Measurements from ENCODE around the gene GET3.

Gene GET3

GRCh38 chr19:12777217-12778016 is 40.1 kb downstream of the GET3 start:
- H3K4me3 ChIP-seq (ENCODE audit: low read depth in 1 of 2, low read length in 2 of 2) = peak overlapping the region; percentile 34 to 63; a peak in 3 of 4 replicates
- peak overlapping the region; percentile 63 for H3K9ac ChIP-seq (ENCODE audit: low read depth, low read length)
- no peaks in the 10 kb centered on the region for H3K79me2 ChIP-seq (ENCODE audit: insufficient read depth, low read length)
- no peak for TF ChIP-seq EZH2 (IDR thresholded peaks at IDR 0.05; ENCODE audit: borderline replicate concordance, low read depth, low read length, severe bottlenecking)
- TF ChIP-seq, protein P1, sequence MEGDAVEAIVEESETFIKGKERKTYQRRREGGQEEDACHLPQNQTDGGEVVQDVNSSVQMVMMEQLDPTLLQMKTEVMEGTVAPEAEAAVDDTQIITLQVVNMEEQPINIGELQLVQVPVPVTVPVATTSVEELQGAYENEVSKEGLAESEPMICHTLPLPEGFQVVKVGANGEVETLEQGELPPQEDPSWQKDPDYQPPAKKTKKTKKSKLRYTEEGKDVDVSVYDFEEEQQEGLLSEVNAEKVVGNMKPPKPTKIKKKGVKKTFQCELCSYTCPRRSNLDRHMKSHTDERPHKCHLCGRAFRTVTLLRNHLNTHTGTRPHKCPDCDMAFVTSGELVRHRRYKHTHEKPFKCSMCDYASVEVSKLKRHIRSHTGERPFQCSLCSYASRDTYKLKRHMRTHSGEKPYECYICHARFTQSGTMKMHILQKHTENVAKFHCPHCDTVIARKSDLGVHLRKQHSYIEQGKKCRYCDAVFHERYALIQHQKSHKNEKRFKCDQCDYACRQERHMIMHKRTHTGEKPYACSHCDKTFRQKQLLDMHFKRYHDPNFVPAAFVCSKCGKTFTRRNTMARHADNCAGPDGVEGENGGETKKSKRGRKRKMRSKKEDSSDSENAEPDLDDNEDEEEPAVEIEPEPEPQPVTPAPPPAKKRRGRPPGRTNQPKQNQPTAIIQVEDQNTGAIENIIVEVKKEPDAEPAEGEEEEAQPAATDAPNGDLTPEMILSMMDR (IDR thresholded peaks at IDR 0.05; ENCODE audit: borderline replicate concordance, extremely low read depth, low read length, poor library complexity, severe bottlenecking) = peak; percentile 98
- peak overlapping the region; percentile 90 for H3K4me2 ChIP-seq (ENCODE audit: insufficient read depth, low read length)
- no peaks in the 10 kb centered on the region for H3K9me3 ChIP-seq (ENCODE audit: insufficient read depth, low read length, severe bottlenecking)
- H3K27me3 ChIP-seq (ENCODE audit: insufficient read depth, low read length, poor library complexity) = no peaks in the 10 kb centered on the region
- ATAC-seq (ENCODE audit: insufficient read depth, low read depth) (peak; percentile 62), DNase-seq (peak; percentile 87)
- peak overlapping the region; percentile 80 for H3K27ac ChIP-seq (ENCODE audit: low read length)
- peak overlapping the region; percentile 78 for H2AFZ ChIP-seq (ENCODE audit: low read depth, low read length)
- H3K36me3 ChIP-seq (ENCODE audit: insufficient read depth, low read length) = no peaks in the 10 kb centered on the region
- no peaks in the 10 kb centered on the region for H4K20me1 ChIP-seq (ENCODE audit: insufficient read depth, low read length)
- peaks cover 52% of the 10 kb centered on the region for H3K4me1 ChIP-seq (ENCODE audit: insufficient read depth, low read length)

DNA sequence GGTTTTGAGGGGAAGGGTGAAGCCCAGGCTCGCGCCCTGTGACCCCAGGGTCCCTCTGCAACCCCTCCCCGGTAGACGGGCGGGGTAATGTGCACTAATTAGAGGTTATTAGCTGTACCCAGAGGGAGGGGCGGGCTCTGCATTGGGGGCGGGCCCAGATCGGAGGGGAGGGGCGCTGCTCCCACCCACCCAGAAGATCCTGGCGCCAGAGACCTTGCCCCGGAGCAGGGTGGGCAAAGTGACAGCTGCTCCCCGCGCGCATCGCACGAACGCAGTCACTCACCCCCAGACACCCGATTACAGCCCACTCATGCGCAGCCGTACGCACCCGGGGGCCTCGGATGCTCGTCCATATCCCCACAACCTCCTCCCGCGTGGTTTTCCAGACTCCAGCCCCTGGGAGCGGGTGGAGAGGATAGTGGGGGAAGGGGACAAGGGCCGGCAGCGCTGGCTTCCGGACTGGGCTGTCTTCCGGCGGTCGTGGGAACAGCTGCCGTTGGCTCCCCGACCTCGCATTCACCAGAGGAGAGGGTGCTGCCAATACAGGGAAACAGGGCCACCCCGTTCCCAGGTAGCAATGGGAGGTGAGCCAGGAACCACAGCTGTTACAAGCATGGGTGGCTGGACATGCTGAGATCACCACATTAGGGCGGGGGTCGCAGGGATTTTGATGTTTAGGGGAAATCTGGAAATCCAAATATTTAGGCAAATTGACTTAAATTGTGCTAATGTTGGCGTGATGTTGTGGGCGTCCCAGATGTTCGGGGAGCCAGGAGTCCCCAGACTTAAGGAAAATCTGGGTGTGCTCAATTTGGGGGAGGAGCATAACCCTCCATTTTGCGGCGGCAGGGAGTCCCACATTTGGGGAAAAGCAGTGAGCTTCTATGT is 41.0 kb downstream of the GET3 start:
- Histone ChIP-seq H3K4me2 (ENCODE audit: insufficient read depth, low read length) (peak overlapping the region; percentile 90), H3K9ac (ENCODE audit: low read depth, low read length) (peak overlapping the region; percentile 63), H3K79me2 (ENCODE audit: insufficient read depth, low read length) (no peaks in the 10 kb centered on the region), H3K27me3 (ENCODE audit: insufficient read depth, low read length, poor library complexity) (no peaks in the 10 kb centered on the region), H3K27ac (ENCODE audit: low read length) (peak overlapping the region; percentile 80), H2AFZ (ENCODE audit: low read depth, low read length) (peak overlapping the region; percentile 78), H3K9me3 (ENCODE audit: insufficient read depth, low read length, severe bottlenecking) (no peaks in the 10 kb centered on the region), H3K4me3 (ENCODE audit: low read depth in 1 of 2, low read length in 2 of 2) (peak overlapping the region; percentile 34 to 63), H4K20me1 (ENCODE audit: insufficient read depth, low read length) (no peaks in the 10 kb centered on the region), H3K36me3 (ENCODE audit: insufficient read depth, low read length) (no peaks in the 10 kb centered on the region), H3K4me1 (ENCODE audit: insufficient read depth, low read length) (peaks cover 61% of the 10 kb centered on the region)
- peak; percentile 41 for ATAC-seq (ENCODE audit: insufficient read depth, low read depth)
- TF ChIP-seq, protein P1 (IDR thresholded peaks at IDR 0.05; ENCODE audit: borderline replicate concordance, extremely low read depth, low read length, poor library complexity, severe bottlenecking) = no peak
- TF ChIP-seq EZH2 (IDR thresholded peaks at IDR 0.05; ENCODE audit: borderline replicate concordance, low read depth, low read length, severe bottlenecking) = no peak
- peak; percentile 78 for DNase-seq

GRCh38 chr19:12778905-12779161 is 41.5 kb downstream of the GET3 start:
- TF ChIP-seq, protein P1 (IDR thresholded peaks at IDR 0.05; ENCODE audit: borderline replicate concordance, extremely low read depth, low read length, poor library complexity, severe bottlenecking) = no peak
- peaks cover 66% of the 10 kb centered on the region for H3K4me1 ChIP-seq (ENCODE audit: insufficient read depth, low read length)
- ATAC-seq (ENCODE audit: insufficient read depth, low read depth) = no peak
- H3K9ac ChIP-seq (ENCODE audit: low read depth, low read length) = peak overlapping the region; percentile 63
- H3K9me3 ChIP-seq (ENCODE audit: insufficient read depth, low read length, severe bottlenecking) = no peaks in the 10 kb centered on the region
- no peaks in the 10 kb centered on the region for H4K20me1 ChIP-seq (ENCODE audit: insufficient read depth, low read length)
- H3K27me3 ChIP-seq (ENCODE audit: insufficient read depth, low read length, poor library complexity) = no peaks in the 10 kb centered on the region
- peak overlapping the region in 1 of 2 experiments; percentile 63; a peak in 2 of 4 replicates for H3K4me3 ChIP-seq (ENCODE audit: low read depth in 1 of 2, low read length in 2 of 2)
- H3K4me2 ChIP-seq (ENCODE audit: insufficient read depth, low read length) = peak overlapping the region; percentile 90
- H2AFZ ChIP-seq (ENCODE audit: low read depth, low read length) = peak overlapping the region; percentile 78
- H3K79me2 ChIP-seq (ENCODE audit: insufficient read depth, low read length) = no peaks in the 10 kb centered on the region
- peak overlapping the region; percentile 80 for H3K27ac ChIP-seq (ENCODE audit: low read length)
- DNase-seq = no peak
- H3K36me3 ChIP-seq (ENCODE audit: insufficient read depth, low read length) = no peaks in the 10 kb centered on the region

Data from DND-41 (cell line).